OCI-LY1 (cell line): ENCODE measurements around the gene BTBD6.

ENCODE experiments used
- CTCF ChIP-seq: fragments of 200-600 bp; sonication (generic), shearing (Covaris generic); IDR thresholded peaks from 2 replicates; pipeline ENCODE4 v1.5.1; 2017; ENCODE audit warnings: mild to moderate bottlenecking, antibody characterized with exemption, low read length, moderate library complexity, mixed read lengths
- EZH2 ChIP-seq: fragments of 200-600 bp; sonication (generic), shearing (Covaris generic); IDR thresholded peaks from 2 replicates; pipeline ENCODE4 v1.8.0; 2017; ENCODE audit warnings: borderline replicate concordance, mixed run types, mild to moderate bottlenecking, antibody characterized with exemption, low read length, moderate library complexity, mixed read lengths

GRCh38 chr14:105271224-105271890 is 23.0 kb downstream of the BTBD6 start:
- TF ChIP-seq CTCF (no peak), EZH2 (no peak)
